ENCODE results near the gene ZNF407.

- no peak for TF ChIP-seq YY1 (IDR thresholded peaks at IDR 0.05; ENCODE audit: low read depth)
- no peak for TF ChIP-seq EGR1 (IDR thresholded peaks at IDR 0.05)
- no peak for TF ChIP-seq TAF1 (IDR thresholded peaks at IDR 0.05; ENCODE audit: low read depth)
- no peak for TF ChIP-seq MAX (IDR thresholded peaks at IDR 0.05)
- no peak for TF ChIP-seq EP300 (IDR thresholded peaks at IDR 0.05; ENCODE audit: borderline replicate concordance)
Measured at GRCh38 chr18:74563999-74564398, 33.7 kb upstream of the ZNF407 start.

Data from Ishikawa (cell line).